Breast epithelium (tissue), 3 donors: ENCODE measurements around the gene ELOVL6.

Experiments
- CTCF ChIP-seq, 3 donors: fragments of 450-650 bp; IDR thresholded peaks; one replicate each; pipeline ENCODE4 v1.5.1; 2016 to 2017; ENCODE audit warnings: antibody characterized with exemption in 3 of 3, mild to moderate bottlenecking in 3 of 3, moderate library complexity in 3 of 3
- POLR2A ChIP-seq: fragments of 450-650 bp; IDR thresholded peaks from one replicate; pipeline ENCODE4 v1.6.1; 2016; ENCODE audit warnings: antibody characterized with exemption, mild to moderate bottlenecking, moderate library complexity
- POLR2AphosphoS5 ChIP-seq, 3 donors: sonication (generic); formaldehyde crosslinking; IDR thresholded peaks; one replicate each; pipeline ENCODE4 v1.6.1; 2017; ENCODE audit warnings: antibody characterized with exemption in 3 of 3

- TF ChIP-seq CTCF (IDR thresholded peaks at IDR 0.05) (no peak), POLR2AphosphoS5 (IDR thresholded peaks at IDR 0.05) (no peak), POLR2A (no peak)
These were observed 26.4 kb downstream of the ELOVL6 start for GRCh38 chr4:110171971-110172370.
